Activated CD8-positive, alpha-beta memory T cell treated with anti-CD3 and anti-CD28 coated beads for 24 hours (primary cell): ENCODE measurements around the gene SCYL3.
A peak's percentile ranks its signal among the peaks of the same experiment; 100 is the strongest.
"Not testable (repeated sequence)": the region's sequence is repeated elsewhere in the genome, so short reads cannot be mapped to it uniquely, and the experiment has no call there.

Experiments used
- DNase-seq: peaks from one replicate; pipeline ENCODE4 v3.0.0-alpha.2; 2020

SCYL3 gene

GRCh38 chr1:169893645-169894423 lies at the start of gene SCYL3:
Gene SCYL3 (minus strand): TSS chr1:169893896. CDS start chr1:169888840, 5,056 bp downstream.
- peak; percentile 95 for DNase-seq

- DNase-seq: no peak
Observed at GRCh38 chr1:169941982-169942830, 48.5 kb upstream of the SCYL3 start.

DNA sequence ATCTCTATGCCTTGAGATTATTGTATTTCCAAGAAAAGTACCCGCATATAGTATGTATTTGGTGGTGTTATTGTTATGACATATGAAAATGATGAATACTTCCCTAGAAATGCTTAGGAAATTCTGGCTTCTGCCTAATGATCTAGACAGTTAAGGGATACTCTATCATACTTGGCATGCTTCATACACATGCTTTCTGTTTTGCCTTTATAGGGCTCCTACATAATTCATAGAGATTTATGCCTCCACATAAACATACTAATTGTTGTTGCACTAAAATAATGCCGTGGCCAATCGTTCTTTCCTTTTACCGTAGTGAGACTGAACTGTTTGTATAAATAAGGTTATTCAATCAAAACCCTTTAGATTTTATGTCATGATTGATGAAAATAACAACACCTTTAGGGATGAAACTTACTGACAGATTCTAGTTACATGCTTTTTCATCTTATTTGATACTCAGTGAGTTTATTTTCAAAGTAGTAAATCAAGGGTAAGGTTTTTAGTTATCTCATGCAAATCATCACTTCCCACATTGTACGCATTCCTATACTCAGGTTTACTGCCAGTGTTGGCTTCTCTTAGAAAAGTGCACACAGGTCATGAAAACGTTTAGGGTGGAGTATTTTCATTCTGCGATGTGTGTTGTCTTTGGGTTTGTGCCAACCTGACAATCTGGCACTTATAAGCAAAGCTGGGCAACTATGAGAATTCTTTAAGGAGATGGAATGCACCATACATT lies 40.5 kb upstream of the SCYL3 start:
- no peak for DNase-seq

GRCh38 chr1:169931795-169932231 lies 38.1 kb upstream of the SCYL3 start:
- DNase-seq: no peak

- DNase-seq: no peak
Observed at GRCh38 chr1:169929210-169929526, 35.5 kb upstream of the SCYL3 start.

DNA sequence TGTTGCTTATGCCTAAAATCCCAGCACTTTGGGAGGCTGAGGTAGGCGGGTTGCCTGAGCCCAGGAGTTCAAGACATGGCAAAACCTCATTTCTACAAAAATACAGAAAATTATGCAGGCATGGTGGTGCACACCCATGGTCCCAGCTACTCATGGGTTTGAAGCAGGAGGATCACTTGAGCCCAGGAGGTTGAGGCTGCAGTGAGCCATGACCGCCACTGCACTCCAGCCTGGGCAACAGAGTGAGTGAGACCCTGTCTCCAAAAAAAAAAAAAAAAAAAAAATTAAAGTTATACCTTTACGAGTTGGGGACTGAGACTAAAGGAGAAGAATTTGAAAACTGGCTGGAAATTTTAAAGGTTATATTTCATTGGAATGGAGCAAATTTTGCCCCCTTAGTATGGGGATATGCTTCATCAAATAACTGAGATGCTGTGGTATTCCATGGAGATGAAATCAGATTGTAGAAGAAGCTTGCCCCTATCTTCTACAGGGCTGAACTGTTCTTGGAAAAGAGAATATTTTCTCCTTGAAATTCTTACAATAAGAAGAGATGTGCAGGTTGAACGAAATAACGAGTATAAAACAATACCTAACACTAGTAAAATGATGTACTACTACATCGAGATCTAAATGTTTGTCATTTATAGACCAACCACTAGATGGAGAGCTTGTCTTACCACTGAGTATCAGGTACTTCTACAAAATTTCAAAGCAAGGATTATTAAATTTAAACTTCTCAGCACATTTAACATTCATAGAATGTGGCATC lies 34.9 kb upstream of the SCYL3 start:
- DNase-seq: no peak

- DNase-seq: no peak
Observed at GRCh38 chr1:169925505-169926482, 32.1 kb upstream of the SCYL3 start.

DNA sequence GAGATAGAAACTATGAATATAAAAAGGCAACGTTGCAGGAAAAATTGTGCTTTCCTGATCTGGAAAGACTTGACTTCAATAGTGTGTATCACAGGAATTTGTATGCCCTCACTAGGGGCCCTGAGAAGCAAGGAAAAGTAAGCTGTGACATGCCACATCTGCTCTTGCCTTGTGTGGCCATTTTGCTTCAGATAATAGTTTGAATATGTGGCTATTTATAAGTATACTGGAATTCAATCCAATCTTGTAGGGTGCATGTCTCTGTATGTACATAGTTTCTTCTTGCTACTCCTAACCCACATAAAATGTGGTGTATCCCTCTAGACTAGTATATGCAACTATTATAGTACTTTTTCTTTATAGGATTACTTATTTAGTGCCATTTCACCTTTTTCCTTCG lies 31.1 kb upstream of the SCYL3 start:
- DNase-seq: no peak

DNA sequence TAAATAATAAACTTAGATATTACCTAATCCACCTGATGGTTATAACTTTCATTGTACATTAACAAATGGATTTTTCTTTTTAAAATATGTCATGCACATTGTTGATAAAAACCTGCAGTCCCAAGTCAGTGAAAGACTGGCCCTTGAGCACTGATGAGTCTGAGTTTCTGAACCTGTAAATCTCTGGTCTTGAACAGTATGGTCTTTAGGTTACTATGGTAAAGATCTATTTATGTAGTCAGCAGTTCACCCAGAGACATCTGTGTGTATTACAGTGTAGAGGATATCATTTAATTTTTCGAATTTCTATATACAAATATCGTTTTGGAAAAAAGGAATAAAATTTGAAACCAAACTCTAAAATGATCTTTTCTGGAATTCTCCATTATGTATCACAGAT lies 30.4 kb upstream of the SCYL3 start:
- DNase-seq: no peak

GRCh38 chr1:169921080-169921479 lies 27.4 kb upstream of the SCYL3 start:
- no peak for DNase-seq

DNA sequence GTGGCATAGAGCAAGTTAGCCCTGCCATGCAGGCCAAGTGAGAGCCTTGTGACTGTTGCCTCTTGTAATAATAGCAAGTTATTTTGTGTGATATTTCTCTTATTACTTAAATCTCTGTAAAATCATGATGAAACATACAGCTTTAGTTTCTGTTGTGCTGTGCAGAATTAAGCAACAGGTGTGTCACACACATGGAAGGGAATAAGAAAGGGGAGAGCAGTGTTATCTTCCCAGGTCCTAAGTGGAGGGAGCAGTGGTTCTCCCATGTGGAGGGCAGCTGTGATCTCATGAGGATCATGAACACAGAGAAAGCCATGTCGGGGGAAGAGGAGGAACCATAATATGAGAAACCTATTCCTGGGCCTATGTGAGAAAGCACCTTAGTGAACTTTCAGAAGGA lies 25.2 kb upstream of the SCYL3 start:
- DNase-seq: no peak

DNA sequence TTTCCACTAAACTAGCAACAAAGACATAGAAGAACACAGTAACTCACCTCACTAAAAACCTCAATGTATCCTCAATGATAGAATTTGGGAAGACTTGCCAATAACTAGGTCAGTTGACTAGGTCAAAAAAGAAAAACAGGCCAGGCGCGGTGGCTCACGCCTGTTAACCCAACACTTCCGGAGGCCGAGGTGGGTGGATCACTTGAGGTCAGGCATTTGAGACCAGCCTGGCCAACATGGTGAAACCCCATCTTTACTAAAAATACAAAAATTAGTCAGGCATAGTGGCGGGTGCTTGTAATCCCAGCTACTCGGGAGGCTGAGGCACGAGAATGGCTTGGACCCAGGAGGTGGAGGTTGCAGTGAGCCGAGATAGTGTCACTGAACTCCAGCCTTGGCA lies 24.5 kb upstream of the SCYL3 start:
- DNase-seq: not testable (repeated sequence)

DNA sequence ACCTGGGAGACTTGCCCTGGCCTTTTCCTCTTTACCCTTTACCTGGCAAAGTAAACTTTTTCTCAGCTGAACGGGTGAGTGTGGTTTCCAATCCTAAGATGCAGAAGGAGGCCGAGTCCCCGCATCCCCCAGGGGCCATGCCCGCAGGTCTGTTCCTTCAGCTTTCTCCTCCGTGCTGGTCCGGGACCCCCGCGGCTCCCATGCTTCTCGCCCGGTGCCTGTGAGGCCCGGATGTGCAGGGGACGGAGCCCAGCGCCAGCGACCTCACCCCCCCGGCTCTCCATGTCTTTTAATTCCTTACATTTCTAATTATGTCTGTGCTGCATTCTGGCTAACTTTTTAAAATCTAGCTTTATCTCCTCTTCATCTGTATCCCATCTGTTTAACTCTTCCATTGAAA lies 21.5 kb upstream of the SCYL3 start:
- DNase-seq: no peak

DNA sequence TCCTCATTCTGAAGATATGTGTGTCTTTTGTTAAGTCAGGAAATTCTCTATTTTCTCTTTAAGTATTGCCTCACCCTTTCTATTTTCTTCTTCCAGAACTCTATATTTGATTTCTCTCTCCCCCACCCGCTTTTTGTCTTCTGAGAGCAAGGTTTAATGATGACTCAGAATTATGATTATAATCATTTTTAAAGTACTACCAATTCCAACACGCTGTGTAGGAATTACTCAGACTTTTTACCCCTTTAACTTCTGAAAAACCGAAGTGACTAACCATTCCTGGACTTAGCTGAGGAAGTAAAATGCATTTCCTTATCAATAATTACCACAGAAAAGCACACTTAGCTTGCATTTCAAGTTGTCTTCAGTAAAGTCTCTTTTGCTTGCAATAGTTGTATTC lies 20.8 kb upstream of the SCYL3 start:
- no peak for DNase-seq

GRCh38 chr1:169909499-169909898 lies 15.8 kb upstream of the SCYL3 start:
- DNase-seq: no peak

DNA sequence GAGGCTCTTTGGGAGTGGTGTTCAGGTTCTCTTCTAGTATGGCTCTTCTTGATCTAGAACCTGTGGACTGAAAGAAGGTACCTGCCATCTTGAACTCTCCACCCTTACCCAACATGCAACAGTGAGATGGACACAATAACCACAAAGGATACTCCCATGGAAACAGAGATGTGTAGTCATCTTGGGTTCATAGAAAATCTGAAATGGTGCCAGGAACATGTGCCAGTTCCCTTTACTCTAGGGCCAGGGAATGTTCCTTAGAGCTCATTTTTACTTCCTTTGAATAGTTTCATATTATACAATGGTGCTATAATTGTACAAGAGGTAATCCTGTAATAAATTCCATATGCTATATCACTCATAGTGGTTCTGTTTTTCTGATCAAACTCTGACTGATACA lies 13.2 kb upstream of the SCYL3 start:
- no peak for DNase-seq

- no peak for DNase-seq
Observed at GRCh38 chr1:169904834-169905233, 11.1 kb upstream of the SCYL3 start.

DNA sequence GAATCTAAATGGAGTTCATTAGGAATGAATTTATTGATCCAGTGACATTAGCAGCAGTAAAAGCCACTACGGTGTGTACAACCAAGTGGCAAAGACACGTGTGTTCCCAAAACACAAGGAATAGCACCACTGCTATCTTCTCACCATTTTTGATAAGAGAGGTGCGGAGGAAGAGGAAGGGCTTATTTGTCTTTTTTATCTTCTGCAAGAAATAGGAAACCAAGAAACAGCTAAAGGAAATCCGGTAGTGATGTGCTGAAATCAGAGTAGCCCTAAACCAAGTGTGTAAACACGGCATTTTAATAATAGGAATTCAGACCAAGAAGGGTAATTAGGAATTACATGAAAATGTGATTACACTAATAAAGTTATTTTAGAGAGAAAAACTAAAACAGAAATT lies 9.1 kb upstream of the SCYL3 start:
- DNase-seq: no peak

- DNase-seq: no peak
Observed at GRCh38 chr1:169901115-169901514, 7.4 kb upstream of the SCYL3 start.

DNA sequence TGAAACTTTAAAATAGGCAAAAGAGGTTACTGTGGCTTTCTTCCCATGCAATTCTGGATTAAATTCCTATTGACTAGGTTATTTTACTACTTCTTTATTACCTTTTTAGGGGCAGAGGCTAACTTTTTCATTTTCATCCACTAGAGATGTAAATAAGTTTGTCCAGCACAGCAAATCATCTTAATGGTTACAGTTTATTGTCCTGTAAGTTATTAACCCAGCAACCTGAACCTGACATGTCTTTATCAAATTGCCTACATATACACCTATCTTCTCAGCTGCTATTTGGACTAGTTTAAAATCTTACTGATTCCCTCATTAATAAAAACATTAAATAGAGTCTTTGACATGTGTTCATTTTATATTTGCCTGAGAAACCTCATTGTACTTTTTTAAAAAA lies 6.9 kb upstream of the SCYL3 start:
- no peak for DNase-seq

- no peak for DNase-seq
Observed at GRCh38 chr1:169899519-169900217, 6.0 kb upstream of the SCYL3 start.
